DND-41 (cell line): ENCODE measurements around the gene LORICRIN.
"Not testable (repeated sequence)": the region's sequence is repeated elsewhere in the genome, so short reads cannot be mapped to it uniquely, and the experiment has no call there.

Source experiments
- ATAC-seq: fragments of 200-7000 bp; cut with Tn5 transposase; 3 replicates; pipeline ENCODE4 v1.9.1; 2021; ENCODE audit warnings: low read depth; ENCODE audit not compliant: insufficient read depth
- DNase-seq: peaks from one replicate; pipeline ENCODE4 v3.0.0-alpha.2; 2020
- H2AFZ ChIP-seq: 2 replicates; pipeline ENCODE4 v1.6.0; 2012; ENCODE audit warnings: low read depth, low read length
- H3K27ac ChIP-seq: 2 replicates; pipeline ENCODE4 v1.5.1; 2012; ENCODE audit warnings: low read length, inconsistent platforms
- H3K27me3 ChIP-seq: fragments of 200-600 bp; sonication (generic); 2 replicates; pipeline ENCODE4 v1.6.0; 2012; ENCODE audit warnings: low read length, mild to moderate bottlenecking, inconsistent platforms; ENCODE audit not compliant: insufficient read depth, poor library complexity
- H3K36me3 ChIP-seq: 2 replicates; pipeline ENCODE4 v1.5.1; 2012; ENCODE audit warnings: low read length, inconsistent platforms; ENCODE audit not compliant: insufficient read depth
- H3K4me1 ChIP-seq: 2 replicates; pipeline ENCODE4 v1.5.1; 2012; ENCODE audit warnings: mild to moderate bottlenecking, low read length; ENCODE audit not compliant: insufficient read depth
- H3K4me2 ChIP-seq: 2 replicates; pipeline ENCODE4 v1.6.0; 2012; ENCODE audit warnings: mild to moderate bottlenecking, moderate library complexity, low read length, inconsistent platforms; ENCODE audit not compliant: insufficient read depth
- H3K4me3 ChIP-seq, 2 experiments: fragments of 200-600 bp in 1 of 2; shearing (Covaris generic) in 1 of 2; 2 replicates each; pipeline ENCODE4 v1.5.1; 2012 to 2016; ENCODE audit warnings: inconsistent platforms in 2 of 2, low read length in 2 of 2, mild to moderate bottlenecking in 2 of 2, low read depth in 1 of 2, moderate library complexity in 1 of 2
- H3K79me2 ChIP-seq: 2 replicates; pipeline ENCODE4 v1.6.0; 2012; ENCODE audit warnings: low read length, inconsistent platforms; ENCODE audit not compliant: insufficient read depth
- H3K9ac ChIP-seq: 2 replicates; pipeline ENCODE4 v1.6.0; 2012; ENCODE audit warnings: low read depth, mild to moderate bottlenecking, inconsistent platforms, low read length, moderate library complexity
- H3K9me3 ChIP-seq: 2 replicates; pipeline ENCODE4 v1.5.1; 2012; ENCODE audit warnings: low read length, moderate library complexity, mild to moderate bottlenecking, inconsistent platforms; ENCODE audit not compliant: insufficient read depth, severe bottlenecking
- H4K20me1 ChIP-seq: 2 replicates; pipeline ENCODE4 v1.6.0; 2012; ENCODE audit warnings: low read length; ENCODE audit not compliant: insufficient read depth
- CTCF ChIP-seq: IDR thresholded peaks from 2 replicates; pipeline ENCODE4 v1.5.1; 2012; ENCODE audit warnings: borderline replicate concordance, low read length, moderate library complexity, mild to moderate bottlenecking; ENCODE audit not compliant: poor library complexity, severe bottlenecking; ENCODE audit errors: extremely low read depth
- EZH2 ChIP-seq: IDR thresholded peaks from 3 replicates; pipeline ENCODE4 v1.6.1; 2012; ENCODE audit warnings: borderline replicate concordance, low read depth, mild to moderate bottlenecking, moderate library complexity, low read length, inconsistent platforms; ENCODE audit not compliant: severe bottlenecking

Gene LORICRIN

GRCh38 chr1:153228491-153228890 lies 31.0 kb upstream of the LORICRIN start:
- Histone ChIP-seq H3K4me2 (no peak overlapping the region), H3K27me3 (peaks cover 10% of the 10 kb centered on the region), H3K36me3 (no peaks in the 10 kb centered on the region), H3K27ac (no peak overlapping the region), H2AFZ (no peak overlapping the region), H3K4me3 (no peak overlapping the region), H3K9ac (no peak overlapping the region), H3K9me3 (no peaks in the 10 kb centered on the region), H4K20me1 (no peaks in the 10 kb centered on the region), H3K4me1 (no peaks in the 10 kb centered on the region), H3K79me2 (no peaks in the 10 kb centered on the region)
- TF ChIP-seq EZH2: no peak
- TF ChIP-seq CTCF: no peak
- DNase-seq: no peak
- ATAC-seq: no peak

- H3K27me3 ChIP-seq: peaks cover 10% of the 10 kb centered on the region
- not testable (repeated sequence) for H3K4me3 ChIP-seq, H3K9ac ChIP-seq, H3K79me2 ChIP-seq, H3K9me3 ChIP-seq, H3K36me3 ChIP-seq, H2AFZ ChIP-seq, H3K4me1 ChIP-seq, H3K4me2 ChIP-seq, H4K20me1 ChIP-seq, H3K27ac ChIP-seq
- TF ChIP-seq CTCF: peak; percentile 62
- DNase-seq: peak; percentile 47
- ATAC-seq: peak; percentile 67; the same call in 2 of the 3 replicates
These were observed 30.2 kb upstream of the LORICRIN start for GRCh38 chr1:153229076-153229829.

- DNase-seq (no peak), ATAC-seq (no peak)
- H3K4me2 ChIP-seq: no peak overlapping the region
- no peak overlapping the region for H3K4me3 ChIP-seq
- H2AFZ ChIP-seq: no peak overlapping the region
- H3K27ac ChIP-seq: no peak overlapping the region
- H3K27me3 ChIP-seq: peaks cover 9% of the 10 kb centered on the region
- no peaks in the 10 kb centered on the region for H3K4me1 ChIP-seq
- H3K36me3 ChIP-seq: no peaks in the 10 kb centered on the region
- TF ChIP-seq CTCF: no peak
- H4K20me1 ChIP-seq: no peaks in the 10 kb centered on the region
- H3K79me2 ChIP-seq: no peaks in the 10 kb centered on the region
- no peak overlapping the region for H3K9ac ChIP-seq
- H3K9me3 ChIP-seq: no peaks in the 10 kb centered on the region
These were observed 28.1 kb upstream of the LORICRIN start for GRCh38 chr1:153231363-153231762.
